GM18867 (cell line): ENCODE measurements around the gene ST3GAL4.

ENCODE experiments used
- ATAC-seq: cut with Tn5 transposase; IDR thresholded peaks from one replicate; pipeline ENCODE4 v1.9.1; 2021; ENCODE audit warnings: mild to moderate bottlenecking, moderate library complexity; ENCODE audit not compliant: unreplicated experiment

Gene ST3GAL4

GRCh38 chr11:126438272-126438671, 82.8 kb downstream of the ST3GAL4 start:
- ATAC-seq: no peak

- ATAC-seq: no peak
Observed at GRCh38 chr11:126438691-126439090, 83.2 kb downstream of the ST3GAL4 start.

GRCh38 chr11:126440276-126440675, 84.8 kb downstream of the ST3GAL4 start:
- no peak for ATAC-seq

GRCh38 chr11:126440792-126441514, 85.5 kb downstream of the ST3GAL4 start:
- peak; percentile 59 for ATAC-seq

GRCh38 chr11:126443120-126443519, 87.6 kb downstream of the ST3GAL4 start:
- no peak for ATAC-seq

- no peak for ATAC-seq
Observed at GRCh38 chr11:126444072-126444471, 88.6 kb downstream of the ST3GAL4 start.

- ATAC-seq: no peak
Observed at GRCh38 chr11:126446581-126446980, 91.1 kb downstream of the ST3GAL4 start.

- ATAC-seq: no peak
Observed at GRCh38 chr11:126450198-126450597, 94.7 kb downstream of the ST3GAL4 start.

- ATAC-seq: no peak
Observed at GRCh38 chr11:126450806-126451205, 95.3 kb downstream of the ST3GAL4 start.

- ATAC-seq: no peak
Observed at GRCh38 chr11:126451211-126451802, 95.8 kb downstream of the ST3GAL4 start.

GRCh38 chr11:126452241-126453101, 97.0 kb downstream of the ST3GAL4 start:
- ATAC-seq: no peak

- no peak for ATAC-seq
Observed at GRCh38 chr11:126456089-126456488, 100.6 kb downstream of the ST3GAL4 start.

- ATAC-seq: no peak
Observed at GRCh38 chr11:126456783-126457542, 101.5 kb downstream of the ST3GAL4 start.

GRCh38 chr11:126457817-126458216, 102.3 kb downstream of the ST3GAL4 start:
- no peak for ATAC-seq

GRCh38 chr11:126459691-126460281, 104.3 kb downstream of the ST3GAL4 start:
- no peak for ATAC-seq

- no peak for ATAC-seq
Observed at GRCh38 chr11:126460417-126461095, 105.1 kb downstream of the ST3GAL4 start.

- ATAC-seq: no peak
Observed at GRCh38 chr11:126461096-126461440, 105.6 kb downstream of the ST3GAL4 start.

- no peak for ATAC-seq
Observed at GRCh38 chr11:126461996-126462395, 106.5 kb downstream of the ST3GAL4 start.

GRCh38 chr11:126462422-126462821, 106.9 kb downstream of the ST3GAL4 start:
- ATAC-seq: no peak
